SK-N-SH treated with all-trans-retinoic acid at 6 μM for 48 hours (cell line): Measurements from ENCODE around the gene PCNT.

Experiments
- ARNTL ChIP-seq: fragments of 450-650 bp; formaldehyde crosslinking; IDR thresholded peaks from 2 replicates; pipeline ENCODE4 v1.5.0; 2020; ENCODE audit warnings: low read depth, mild to moderate bottlenecking, moderate library complexity, borderline replicate concordance
- BACH2 ChIP-seq: fragments of 250-450 bp; sonication (Bioruptor Pico); IDR thresholded peaks from 2 replicates; pipeline ENCODE4 v1.9.0; 2021; ENCODE audit warnings: mild to moderate bottlenecking, borderline replicate concordance
- GLIS3 ChIP-seq: fragments of 250-450 bp; sonication (Bioruptor Pico); IDR thresholded peaks from 2 replicates; pipeline ENCODE4 v1.5.0; 2020; ENCODE audit warnings: mild to moderate bottlenecking, moderate library complexity
- PPARA ChIP-seq: fragments of 250-450 bp; sonication (Bioruptor Pico); IDR thresholded peaks from 2 replicates; pipeline ENCODE4 v1.5.0; 2020; ENCODE audit warnings: mild to moderate bottlenecking, borderline replicate concordance
- RARB ChIP-seq: fragments of 250-450 bp; sonication (Bioruptor Pico); IDR thresholded peaks from 2 replicates; pipeline ENCODE4 v1.8.0; 2021; ENCODE audit warnings: mild to moderate bottlenecking, moderate library complexity
- SNAI2 ChIP-seq: fragments of 250-450 bp; sonication (Bioruptor Pico); IDR thresholded peaks from 2 replicates; pipeline ENCODE4 v1.5.0; 2020; ENCODE audit warnings: mild to moderate bottlenecking, moderate library complexity
- TOX ChIP-seq: fragments of 250-450 bp; sonication (Bioruptor Pico); IDR thresholded peaks from 2 replicates; pipeline ENCODE4 v1.8.0; 2021; ENCODE audit warnings: mild to moderate bottlenecking, moderate library complexity, borderline replicate concordance
- ZFP3 ChIP-seq: fragments of 250-450 bp; sonication (Bioruptor Pico); IDR thresholded peaks from 2 replicates; pipeline ENCODE4 v1.5.0; 2020; ENCODE audit warnings: mild to moderate bottlenecking, moderate library complexity
- TF ChIP-seq, protein P1 (sequence below): fragments of 250-450 bp; sonication (Bioruptor Pico); IDR thresholded peaks from 2 replicates; pipeline ENCODE4 v1.8.0; 2020; ENCODE audit warnings: mild to moderate bottlenecking, moderate library complexity, borderline replicate concordance
- TF ChIP-seq, protein P2 (sequence below): fragments of 250-450 bp; sonication (Bioruptor Pico); IDR thresholded peaks from 2 replicates; pipeline ENCODE4 v1.5.1; 2021; ENCODE audit warnings: mild to moderate bottlenecking, moderate library complexity
- TF ChIP-seq, protein P3 (sequence below): fragments of 250-450 bp; sonication (Bioruptor Pico); IDR thresholded peaks from 2 replicates; pipeline ENCODE4 v1.8.0; 2021; ENCODE audit warnings: low read depth, mild to moderate bottlenecking, moderate library complexity, borderline replicate concordance

DNA sequence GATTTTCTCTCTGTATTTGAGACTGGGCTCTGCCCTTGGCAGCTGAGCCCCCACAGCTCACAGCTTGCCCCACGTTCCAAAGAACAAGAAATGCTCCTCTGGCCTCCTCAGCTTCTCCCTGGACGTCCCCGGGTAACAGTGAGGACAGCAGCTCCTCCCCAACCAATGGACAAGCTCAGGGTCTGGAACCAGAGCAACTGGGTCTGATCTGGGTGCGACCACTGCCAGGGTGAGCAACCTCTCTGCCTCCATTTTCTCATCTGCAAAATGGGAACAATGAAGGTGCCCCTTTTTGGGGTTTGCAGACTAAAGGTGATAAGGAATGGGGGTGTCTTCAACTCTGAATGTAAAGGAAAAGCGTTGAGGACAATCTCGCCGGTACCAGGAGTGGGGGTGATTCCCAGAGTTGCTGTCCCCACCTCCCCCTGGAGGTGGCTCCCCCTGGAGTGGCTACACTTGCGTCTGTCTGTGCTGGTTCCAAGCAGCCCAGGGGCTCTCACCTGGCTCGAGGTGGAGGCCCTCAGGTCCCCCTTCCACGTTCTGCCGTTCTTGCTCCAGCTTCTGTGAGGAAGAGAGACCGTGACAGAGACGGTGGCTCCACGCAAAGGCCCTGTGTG lies 7.1 kb upstream of the PCNT start:
- no peak for TF ChIP-seq PPARA
- no peak for TF ChIP-seq BACH2 (CRISPR knock-in tag)
- TF ChIP-seq, protein P1, sequence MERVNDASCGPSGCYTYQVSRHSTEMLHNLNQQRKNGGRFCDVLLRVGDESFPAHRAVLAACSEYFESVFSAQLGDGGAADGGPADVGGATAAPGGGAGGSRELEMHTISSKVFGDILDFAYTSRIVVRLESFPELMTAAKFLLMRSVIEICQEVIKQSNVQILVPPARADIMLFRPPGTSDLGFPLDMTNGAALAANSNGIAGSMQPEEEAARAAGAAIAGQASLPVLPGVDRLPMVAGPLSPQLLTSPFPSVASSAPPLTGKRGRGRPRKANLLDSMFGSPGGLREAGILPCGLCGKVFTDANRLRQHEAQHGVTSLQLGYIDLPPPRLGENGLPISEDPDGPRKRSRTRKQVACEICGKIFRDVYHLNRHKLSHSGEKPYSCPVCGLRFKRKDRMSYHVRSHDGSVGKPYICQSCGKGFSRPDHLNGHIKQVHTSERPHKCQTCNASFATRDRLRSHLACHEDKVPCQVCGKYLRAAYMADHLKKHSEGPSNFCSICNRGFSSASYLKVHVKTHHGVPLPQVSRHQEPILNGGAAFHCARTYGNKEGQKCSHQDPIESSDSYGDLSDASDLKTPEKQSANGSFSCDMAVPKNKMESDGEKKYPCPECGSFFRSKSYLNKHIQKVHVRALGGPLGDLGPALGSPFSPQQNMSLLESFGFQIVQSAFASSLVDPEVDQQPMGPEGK (CRISPR knock-in tag): no peak
- TF ChIP-seq ARNTL (CRISPR knock-in tag): no peak
- no peak for TF ChIP-seq GLIS3
- no peak for TF ChIP-seq RARB (CRISPR knock-in tag)
- no peak for TF ChIP-seq TOX (CRISPR knock-in tag)
- TF ChIP-seq SNAI2: no peak
- TF ChIP-seq, protein P2, sequence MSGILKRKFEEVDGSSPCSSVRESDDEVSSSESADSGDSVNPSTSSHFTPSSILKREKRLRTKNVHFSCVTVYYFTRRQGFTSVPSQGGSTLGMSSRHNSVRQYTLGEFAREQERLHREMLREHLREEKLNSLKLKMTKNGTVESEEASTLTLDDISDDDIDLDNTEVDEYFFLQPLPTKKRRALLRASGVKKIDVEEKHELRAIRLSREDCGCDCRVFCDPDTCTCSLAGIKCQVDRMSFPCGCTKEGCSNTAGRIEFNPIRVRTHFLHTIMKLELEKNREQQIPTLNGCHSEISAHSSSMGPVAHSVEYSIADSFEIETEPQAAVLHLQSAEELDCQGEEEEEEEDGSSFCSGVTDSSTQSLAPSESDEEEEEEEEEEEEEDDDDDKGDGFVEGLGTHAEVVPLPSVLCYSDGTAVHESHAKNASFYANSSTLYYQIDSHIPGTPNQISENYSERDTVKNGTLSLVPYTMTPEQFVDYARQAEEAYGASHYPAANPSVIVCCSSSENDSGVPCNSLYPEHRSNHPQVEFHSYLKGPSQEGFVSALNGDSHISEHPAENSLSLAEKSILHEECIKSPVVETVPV (CRISPR knock-in tag): no peak
- TF ChIP-seq, protein P3, sequence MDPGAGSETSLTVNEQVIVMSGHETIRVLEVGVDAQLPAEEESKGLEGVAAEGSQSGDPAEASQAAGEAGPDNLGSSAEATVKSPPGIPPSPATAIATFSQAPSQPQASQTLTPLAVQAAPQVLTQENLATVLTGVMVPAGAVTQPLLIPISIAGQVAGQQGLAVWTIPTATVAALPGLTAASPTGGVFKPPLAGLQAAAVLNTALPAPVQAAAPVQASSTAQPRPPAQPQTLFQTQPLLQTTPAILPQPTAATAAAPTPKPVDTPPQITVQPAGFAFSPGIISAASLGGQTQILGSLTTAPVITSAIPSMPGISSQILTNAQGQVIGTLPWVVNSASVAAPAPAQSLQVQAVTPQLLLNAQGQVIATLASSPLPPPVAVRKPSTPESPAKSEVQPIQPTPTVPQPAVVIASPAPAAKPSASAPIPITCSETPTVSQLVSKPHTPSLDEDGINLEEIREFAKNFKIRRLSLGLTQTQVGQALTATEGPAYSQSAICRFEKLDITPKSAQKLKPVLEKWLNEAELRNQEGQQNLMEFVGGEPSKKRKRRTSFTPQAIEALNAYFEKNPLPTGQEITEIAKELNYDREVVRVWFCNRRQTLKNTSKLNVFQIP (CRISPR knock-in tag): no peak
- TF ChIP-seq ZFP3 (CRISPR knock-in tag): no peak
